Stimulated activated memory B cell treated with anti-CD40 and anti-IgM and Interleukin-4, amounts not matched to agents 10 μg/mL and 1 μg/mL and 100 μg/mL, for 72 hours (primary cell): ENCODE measurements around the gene KIF3A.

Source experiments
- ATAC-seq: fragments of 150-1000 bp; cut with Tn5 transposase; 2 replicates; pipeline ENCODE4 v1.10.0; 2021
- H3K27ac Mint-ChIP-seq: one replicate; pipeline ENCODE4 v1.8.0; 2022; ENCODE audit warnings: mild to moderate bottlenecking, mixed read lengths
- H3K27me3 Mint-ChIP-seq: one replicate; pipeline ENCODE4 v1.8.0; 2022; ENCODE audit warnings: mixed read lengths
- H3K36me3 Mint-ChIP-seq: one replicate; pipeline ENCODE4 v1.8.0; 2022; ENCODE audit warnings: mixed read lengths
- H3K4me1 Mint-ChIP-seq: one replicate; pipeline ENCODE4 v1.8.0; 2022; ENCODE audit warnings: mixed read lengths
- H3K4me3 Mint-ChIP-seq: one replicate; pipeline ENCODE4 v1.8.0; 2022; ENCODE audit warnings: mild to moderate bottlenecking, moderate library complexity, mixed read lengths
- H3K9me3 Mint-ChIP-seq: one replicate; pipeline ENCODE4 v1.8.0; 2022; ENCODE audit warnings: mixed read lengths

KIF3A gene

DNA sequence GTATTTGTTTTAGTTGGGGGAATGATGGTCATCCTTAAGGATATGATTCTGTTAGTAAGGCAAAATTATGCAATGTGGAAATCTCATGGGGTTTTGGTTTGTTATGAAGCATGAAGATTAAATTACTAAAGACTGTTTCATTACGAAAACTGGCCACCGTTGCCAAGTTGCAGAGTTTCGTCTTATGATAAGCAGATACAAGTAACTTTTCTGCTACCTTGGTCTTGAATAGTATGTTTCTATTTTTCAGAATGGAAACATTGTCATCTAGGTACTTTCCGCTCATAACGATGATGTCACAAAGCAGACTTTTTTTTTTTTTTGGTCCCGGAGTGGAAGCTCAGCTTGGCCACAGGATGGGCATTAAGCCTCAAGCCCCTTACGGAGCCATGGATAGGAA lies 14.1 kb upstream of the KIF3A start:
- H3K4me3 Mint-ChIP-seq, result no peak overlapping the region
- peaks cover 22% of the 10 kb centered on the region for H3K4me1 Mint-ChIP-seq
- H3K36me3 Mint-ChIP-seq, result no peaks in the 10 kb centered on the region
- H3K27me3 Mint-ChIP-seq, result no peaks in the 10 kb centered on the region
- H3K9me3 Mint-ChIP-seq, result no peaks in the 10 kb centered on the region
- ATAC-seq, result peak; percentile 40
- peak overlapping the region; percentile 74 for H3K27ac Mint-ChIP-seq

DNA sequence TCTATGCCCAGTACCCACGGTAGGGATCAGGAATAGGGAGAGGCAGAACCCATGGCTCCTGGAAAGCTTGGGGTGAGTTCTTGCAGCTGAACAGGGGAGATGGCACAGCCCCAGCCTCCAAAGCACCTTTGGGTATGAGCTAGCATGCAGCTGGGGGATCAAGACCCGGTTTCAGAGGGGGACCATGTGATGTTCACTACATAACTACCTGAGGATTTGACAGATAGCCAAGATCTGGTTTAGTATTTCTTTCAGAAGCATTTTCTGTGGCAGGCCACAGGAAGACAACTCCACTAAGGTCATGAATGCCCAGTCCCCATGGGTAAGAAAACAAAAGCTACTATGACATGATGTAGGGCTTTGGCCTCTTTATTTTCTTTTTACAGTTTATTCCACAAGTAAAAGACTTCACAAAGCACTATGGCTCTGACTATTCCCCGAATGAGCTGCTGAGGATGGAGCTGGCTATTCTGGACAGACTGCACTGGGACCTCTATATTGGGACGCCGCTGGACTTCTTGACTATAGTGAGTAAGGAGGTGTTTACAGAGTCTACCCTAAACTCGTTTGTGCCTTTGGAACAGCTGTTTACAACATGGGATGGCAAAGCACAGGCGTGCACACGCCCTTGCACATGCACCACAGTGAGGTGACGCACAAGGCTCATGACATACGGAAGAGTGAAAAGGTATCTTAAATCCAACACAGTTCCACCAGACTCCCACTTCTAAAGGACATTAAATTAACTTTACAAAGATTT lies 13.3 kb upstream of the KIF3A start:
- ATAC-seq, result no peak
- Mint-ChIP-seq H3K9me3 (no peaks in the 10 kb centered on the region), H3K4me3 (no peak overlapping the region), H3K36me3 (no peaks in the 10 kb centered on the region), H3K4me1 (peaks cover 22% of the 10 kb centered on the region), H3K27me3 (peaks cover 2% of the 10 kb centered on the region), H3K27ac (peak overlapping the region; percentile 74)

GRCh38 chr5:132749506-132749905 lies 12.2 kb upstream of the KIF3A start:
- Mint-ChIP-seq H3K4me3 (no peak overlapping the region), H3K4me1 (peaks cover 22% of the 10 kb centered on the region), H3K9me3 (no peaks in the 10 kb centered on the region), H3K27me3 (peaks cover 13% of the 10 kb centered on the region), H3K36me3 (no peaks in the 10 kb centered on the region), H3K27ac (peak overlapping the region; percentile 74)
- no peak for ATAC-seq

GRCh38 chr5:132748522-132749000 lies 11.2 kb upstream of the KIF3A start:
- no peak overlapping the region for H3K27ac Mint-ChIP-seq
- H3K4me3 Mint-ChIP-seq, result peak overlapping the region; percentile 51
- H3K27me3 Mint-ChIP-seq, result peaks cover 13% of the 10 kb centered on the region
- ATAC-seq, result no peak
- H3K4me1 Mint-ChIP-seq, result peaks cover 22% of the 10 kb centered on the region
- H3K36me3 Mint-ChIP-seq, result no peaks in the 10 kb centered on the region
- no peaks in the 10 kb centered on the region for H3K9me3 Mint-ChIP-seq

DNA sequence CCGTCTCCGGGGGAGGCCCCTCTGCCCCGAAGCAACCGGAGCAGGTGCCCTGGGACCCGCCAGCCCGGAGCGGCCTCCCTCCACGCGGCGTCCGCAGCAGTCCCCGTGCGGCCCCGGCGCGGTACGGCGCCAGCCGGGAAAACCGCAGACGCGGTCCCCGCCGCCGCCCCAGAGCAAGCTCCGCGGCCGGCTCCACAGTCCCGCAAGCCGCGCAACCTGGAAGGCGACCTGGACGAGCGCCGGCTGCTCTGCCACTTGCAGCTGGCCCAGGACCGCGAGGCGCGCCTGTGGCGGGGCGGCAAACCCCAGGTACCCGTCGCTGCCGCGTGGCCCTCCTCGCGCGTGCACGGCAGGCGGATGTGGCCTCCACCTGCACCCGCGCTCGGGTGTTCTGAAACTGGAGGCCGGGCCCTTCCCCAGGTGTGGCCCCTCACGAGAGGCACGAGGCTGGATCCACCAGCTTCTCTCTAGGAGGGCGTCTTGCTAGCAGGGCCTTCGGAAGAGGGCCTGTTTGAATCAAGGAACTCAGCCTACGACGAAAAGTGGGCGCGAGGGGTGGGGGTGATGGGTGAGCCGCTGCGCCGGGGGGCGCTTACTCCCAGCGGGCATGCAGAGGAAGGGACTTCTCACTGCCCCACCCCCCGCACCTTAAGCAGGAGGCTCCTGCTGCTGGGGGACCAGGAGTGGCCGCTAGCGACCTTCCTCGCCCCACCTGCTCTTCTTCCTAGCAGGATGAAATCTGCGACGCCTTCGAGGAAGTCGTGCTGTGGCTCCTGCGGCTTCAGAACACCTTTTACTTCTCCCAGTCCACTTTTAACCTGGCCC lies 10.5 kb upstream of the KIF3A start:
- Mint-ChIP-seq H3K4me3 (peak overlapping the region; percentile 54), H3K9me3 (peaks cover 3% of the 10 kb centered on the region), H3K27me3 (peaks cover 19% of the 10 kb centered on the region), H3K4me1 (peaks cover 22% of the 10 kb centered on the region), H3K36me3 (no peaks in the 10 kb centered on the region), H3K27ac (no peak overlapping the region)
- ATAC-seq, result peak; percentile 58

DNA sequence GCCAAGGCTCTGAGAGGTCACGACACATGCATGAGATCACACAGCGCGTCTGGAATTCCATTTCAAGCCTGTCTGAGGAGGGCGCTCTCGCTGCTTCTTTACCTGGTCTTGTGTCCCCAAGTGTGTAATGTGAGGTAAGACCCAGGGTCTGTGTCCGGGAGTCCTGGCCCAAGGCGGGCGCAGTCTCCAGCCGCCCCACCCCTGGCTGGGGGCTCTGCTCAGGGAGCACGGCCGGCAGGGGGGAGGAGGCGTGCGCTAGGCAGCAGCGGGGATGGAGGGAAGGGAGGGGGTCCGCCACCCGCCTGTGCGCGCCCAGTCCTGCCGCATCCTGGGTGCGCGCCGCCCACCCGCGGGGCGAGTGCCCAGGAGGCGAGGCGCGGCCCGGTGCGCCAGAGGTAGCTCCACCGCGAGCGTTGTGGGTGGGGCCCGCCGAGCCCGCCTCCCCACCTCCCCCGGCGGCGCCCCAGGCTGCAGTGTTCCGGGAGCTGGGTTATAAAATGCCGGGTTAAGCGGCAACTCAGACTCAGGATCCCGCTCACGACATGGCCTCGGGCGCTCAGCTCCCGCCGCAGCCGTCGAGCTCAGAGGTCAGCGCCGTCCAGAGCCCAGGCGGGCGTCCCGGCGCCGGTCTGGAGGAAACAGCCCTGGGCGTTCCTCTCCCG lies 9.7 kb upstream of the KIF3A start, which contains the start of gene CCNI2:
Gene CCNI2 (plus strand): TSS at position 473 of the 662 bp plus-strand sequence. CDS start 70 bp downstream, at position 543.
- Mint-ChIP-seq H3K4me1 (peaks cover 20% of the 10 kb centered on the region), H3K4me3 (peak within 1 kb of the TSS; percentile 68), H3K9me3 (peaks cover 4% of the 10 kb centered on the region)

GRCh38 chr5:132746592-132746953 lies 9.2 kb upstream of the KIF3A start:
- no peak overlapping the region for H3K27ac Mint-ChIP-seq
- no peak for ATAC-seq
- H3K4me1 Mint-ChIP-seq, result peaks cover 15% of the 10 kb centered on the region
- H3K4me3 Mint-ChIP-seq, result peak overlapping the region; percentile 68
- H3K9me3 Mint-ChIP-seq, result peaks cover 6% of the 10 kb centered on the region
- peaks cover 30% of the 10 kb centered on the region for H3K27me3 Mint-ChIP-seq
- no peaks in the 10 kb centered on the region for H3K36me3 Mint-ChIP-seq

More for the DNA sequence above, 9.7 kb upstream of the KIF3A start, which contains the start of gene CCNI2:
- ATAC-seq, result peak; percentile 82
- Mint-ChIP-seq H3K27me3 (peaks cover 26% of the 10 kb centered on the region), H3K36me3 (no peaks in the 10 kb centered on the region), H3K27ac (no peak within 1 kb of the TSS)

DNA sequence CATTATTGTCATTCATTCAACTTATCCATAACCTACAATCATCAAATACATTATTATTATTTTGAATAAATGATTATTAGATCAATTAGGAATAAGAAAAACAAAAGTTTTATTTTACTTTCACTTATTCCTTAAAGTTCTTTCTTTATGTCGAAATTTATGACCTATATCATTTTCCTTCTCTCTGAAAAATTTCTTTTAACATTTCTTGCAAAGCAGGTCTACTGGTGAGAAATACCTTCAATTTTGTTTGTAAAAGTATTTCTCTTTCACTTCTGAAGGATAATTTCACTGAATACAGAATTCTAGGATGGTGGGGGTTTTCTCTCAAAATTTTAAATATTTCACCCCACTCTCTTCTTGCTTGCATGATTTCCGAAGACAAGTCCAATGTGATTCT lies 7.3 kb upstream of the KIF3A start:
- H3K27me3 Mint-ChIP-seq, result peaks cover 30% of the 10 kb centered on the region
- no peak overlapping the region for H3K4me3 Mint-ChIP-seq
- H3K36me3 Mint-ChIP-seq, result no peaks in the 10 kb centered on the region
- peaks cover 6% of the 10 kb centered on the region for H3K9me3 Mint-ChIP-seq
- ATAC-seq, result no peak
- H3K27ac Mint-ChIP-seq, result no peak overlapping the region
- H3K4me1 Mint-ChIP-seq, result no peaks in the 10 kb centered on the region

- no peak overlapping the region for H3K4me3 Mint-ChIP-seq
- H3K4me1 Mint-ChIP-seq, result peaks cover 9% of the 10 kb centered on the region
- no peak for ATAC-seq
- no peaks in the 10 kb centered on the region for H3K36me3 Mint-ChIP-seq
- H3K27ac Mint-ChIP-seq, result no peak overlapping the region
- peaks cover 30% of the 10 kb centered on the region for H3K27me3 Mint-ChIP-seq
- peaks cover 6% of the 10 kb centered on the region for H3K9me3 Mint-ChIP-seq
Measured at GRCh38 chr5:132742626-132743025, 5.3 kb upstream of the KIF3A start.

GRCh38 chr5:132742158-132742557 lies 4.8 kb upstream of the KIF3A start:
- peaks cover 30% of the 10 kb centered on the region for H3K27me3 Mint-ChIP-seq
- ATAC-seq, result no peak
- peaks cover 9% of the 10 kb centered on the region for H3K4me1 Mint-ChIP-seq
- no peaks in the 10 kb centered on the region for H3K36me3 Mint-ChIP-seq
- H3K4me3 Mint-ChIP-seq, result no peak overlapping the region
- no peak overlapping the region for H3K27ac Mint-ChIP-seq
- peaks cover 6% of the 10 kb centered on the region for H3K9me3 Mint-ChIP-seq

DNA sequence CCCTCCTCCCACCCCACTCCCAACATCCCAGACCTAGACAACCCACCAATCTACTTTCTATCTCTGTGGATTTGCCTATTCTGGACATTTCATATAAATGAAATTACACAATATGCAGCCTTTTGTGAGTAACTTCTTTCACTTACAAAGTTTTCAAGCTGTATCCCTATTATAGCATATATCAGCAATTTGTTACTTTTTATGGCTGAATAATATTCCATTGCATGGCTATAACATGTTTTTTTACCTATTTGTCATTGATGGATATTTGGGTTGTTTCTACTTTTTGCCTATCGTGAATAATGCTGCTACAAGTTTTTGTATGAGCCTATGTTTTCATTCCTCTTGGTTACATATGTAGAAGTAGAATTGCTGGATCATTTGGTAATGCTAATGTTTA lies 1.9 kb upstream of the KIF3A start:
- Mint-ChIP-seq H3K36me3 (no peaks in the 10 kb centered on the region), H3K4me3 (no peak overlapping the region), H3K27me3 (peaks cover 17% of the 10 kb centered on the region), H3K27ac (no peak overlapping the region), H3K9me3 (peaks cover 6% of the 10 kb centered on the region), H3K4me1 (peaks cover 27% of the 10 kb centered on the region)
- ATAC-seq, result no peak

DNA sequence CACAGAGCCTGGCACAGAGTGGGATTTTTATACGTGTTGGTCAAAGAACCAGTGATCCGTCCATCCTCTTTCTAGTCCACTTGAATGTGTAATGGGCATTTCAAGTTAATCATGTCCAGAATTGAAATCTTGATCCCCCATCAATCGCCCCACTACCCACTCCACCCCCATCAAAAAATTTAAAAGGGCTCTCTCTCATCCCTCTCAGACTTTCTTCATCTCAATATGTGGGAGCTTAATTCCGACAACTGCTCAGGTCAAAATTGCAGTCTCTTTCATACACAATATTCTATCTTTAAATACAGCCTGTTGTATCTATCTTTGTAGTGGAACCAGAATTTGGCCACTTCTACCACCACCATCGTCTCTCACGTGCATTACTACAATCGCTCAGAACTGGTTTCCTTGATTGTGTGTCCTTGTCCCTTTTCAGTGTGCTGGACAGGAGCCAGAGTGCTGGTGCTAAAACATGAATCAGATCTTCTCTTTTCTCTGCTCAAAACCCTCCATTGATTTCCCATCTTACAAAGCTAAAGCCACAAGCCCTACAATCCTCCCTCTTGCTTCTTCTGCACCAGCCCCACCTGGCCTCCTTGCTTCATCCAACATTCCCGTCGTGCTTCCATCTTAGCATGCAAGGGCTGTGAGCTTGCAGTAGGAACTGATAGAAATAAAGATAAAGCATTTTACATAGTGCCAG lies 786 bp upstream of the KIF3A start:
- Mint-ChIP-seq H3K4me1 (peaks cover 27% of the 10 kb centered on the region), H3K9me3 (peaks cover 5% of the 10 kb centered on the region), H3K4me3 (peak overlapping the region; percentile 81), H3K27me3 (peaks cover 13% of the 10 kb centered on the region), H3K36me3 (peaks cover 10% of the 10 kb centered on the region), H3K27ac (peak overlapping the region; percentile 66)
- ATAC-seq, result no peak

DNA sequence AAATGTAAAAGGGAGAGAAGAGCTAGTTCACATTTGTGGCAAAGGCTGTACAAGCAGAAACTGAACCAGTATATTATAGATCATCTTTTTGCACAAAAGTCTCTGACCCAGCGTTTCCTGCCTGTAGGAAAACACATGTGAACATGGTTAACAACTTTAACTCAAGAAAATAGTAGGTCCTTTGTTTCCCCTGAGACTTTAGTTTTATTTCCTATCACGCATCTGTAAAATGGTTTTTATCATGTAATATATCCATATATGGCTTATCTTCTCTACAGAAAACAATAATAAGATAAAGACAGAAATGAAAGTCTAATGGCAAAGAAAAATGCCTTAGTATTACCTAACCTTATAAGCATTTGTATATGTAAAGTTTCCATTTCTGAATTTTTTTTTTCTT lies 2.7 kb downstream of the KIF3A start:
- no peak for ATAC-seq
- Mint-ChIP-seq H3K36me3 (peaks cover 17% of the 10 kb centered on the region), H3K27ac (no peak overlapping the region), H3K9me3 (no peaks in the 10 kb centered on the region), H3K27me3 (no peaks in the 10 kb centered on the region), H3K4me1 (peaks cover 30% of the 10 kb centered on the region), H3K4me3 (no peak overlapping the region)

DNA sequence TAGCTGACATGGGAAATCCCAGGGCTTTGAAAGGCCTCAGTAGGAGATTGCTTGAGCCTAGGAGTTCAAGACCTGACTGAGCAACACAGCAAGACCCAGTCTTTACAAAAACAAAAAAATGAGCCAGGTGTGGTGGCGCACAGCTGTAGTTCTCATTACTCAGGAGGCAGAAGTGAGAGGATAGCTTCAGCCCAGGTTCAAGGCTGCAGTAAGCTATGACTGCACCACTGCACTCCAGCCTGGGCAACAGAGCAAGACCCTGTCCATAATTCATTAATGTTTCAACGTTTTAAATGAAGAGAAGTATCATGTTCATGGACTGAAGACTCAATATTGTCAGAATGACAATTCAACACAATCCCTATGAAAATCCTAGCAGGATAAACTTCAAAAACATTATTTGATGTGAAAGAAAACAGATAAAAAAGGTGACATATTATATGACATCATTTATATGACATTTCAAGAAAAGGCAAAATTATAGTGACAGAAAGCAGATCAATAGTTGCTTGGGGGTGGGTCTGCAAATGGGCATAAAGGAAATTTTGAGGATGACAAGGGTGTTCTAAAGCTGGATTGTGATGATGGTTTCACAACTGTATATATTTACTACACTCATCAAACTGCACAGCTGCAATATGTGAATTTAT lies 3.7 kb downstream of the KIF3A start:
- H3K36me3 Mint-ChIP-seq, result peaks cover 26% of the 10 kb centered on the region
- no peak for ATAC-seq
- no peaks in the 10 kb centered on the region for H3K27me3 Mint-ChIP-seq
- no peaks in the 10 kb centered on the region for H3K9me3 Mint-ChIP-seq
- no peak overlapping the region for H3K27ac Mint-ChIP-seq
- peaks cover 33% of the 10 kb centered on the region for H3K4me1 Mint-ChIP-seq
- H3K4me3 Mint-ChIP-seq, result no peak overlapping the region
